HG02884 (cell line): ENCODE data around the gene HOXA1.
"Not testable (repeated sequence)": the region's sequence is repeated elsewhere in the genome, so short reads cannot be mapped to it uniquely, and the experiment has no call there.

Experiments
- ATAC-seq: cut with Tn5 transposase; IDR thresholded peaks from one replicate; pipeline ENCODE4 v1.9.1; 2021; ENCODE audit warnings: mild to moderate bottlenecking, moderate library complexity; ENCODE audit not compliant: unreplicated experiment

The HOXA1 gene

GRCh38 chr7:27062946-27063345 lies 32.9 kb downstream of the HOXA1 start:
- ATAC-seq, result no peak

- ATAC-seq, result no peak
Measured at GRCh38 chr7:27053153-27053552, 42.6 kb downstream of the HOXA1 start.

GRCh38 chr7:27051451-27051850 lies 44.3 kb downstream of the HOXA1 start:
- ATAC-seq, result no peak

- ATAC-seq, result no peak
Measured at GRCh38 chr7:27048438-27048837, 47.4 kb downstream of the HOXA1 start.

- no peak for ATAC-seq
Measured at GRCh38 chr7:27046854-27047549, 48.8 kb downstream of the HOXA1 start.

GRCh38 chr7:27045972-27046371 lies 49.8 kb downstream of the HOXA1 start:
- ATAC-seq, result not testable (repeated sequence)

GRCh38 chr7:27045066-27045465 lies 50.7 kb downstream of the HOXA1 start:
- ATAC-seq, result not testable (repeated sequence)
